HepG2 (cell line): Measurements from ENCODE around the gene TTBK1. TPM values are rescaled to one million over a fixed set of nuclear protein-coding genes. Genes with fewer than 3 reads are reported as not detected.

Source experiments
- BCL6 ChIP-seq: IDR thresholded peaks from 2 replicates; pipeline ENCODE4 v1.6.1; 2016; ENCODE audit warnings: missing genetic modification reagents, missing compliant biosample characterization
- CBX2 ChIP-seq, 2 experiments: fragments of 200-600 bp in 1 of 2; sonication (generic); formaldehyde crosslinking in 1 of 2; IDR thresholded peaks; 2 replicates each; pipeline versions ENCODE4 v1.7.0 to v1.8.1; 2018 to 2022; ENCODE audit warnings: low read depth in 2 of 2, low read length in 1 of 2, mild to moderate bottlenecking in 1 of 2, missing genetic modification reagents in 1 of 2
- CREB3 ChIP-seq: sonication (generic); formaldehyde crosslinking; IDR thresholded peaks from 2 replicates; pipeline ENCODE4 v1.5.0; 2020; ENCODE audit warnings: missing genetic modification reagents
- FOSL1 ChIP-seq: sonication (generic); formaldehyde crosslinking; IDR thresholded peaks from 2 replicates; pipeline ENCODE4 v1.9.0; 2021; ENCODE audit warnings: missing genetic modification reagents, borderline replicate concordance
- GRHL1 ChIP-seq: sonication (generic); formaldehyde crosslinking; conservative IDR thresholded peaks from 2 replicates; pipeline ENCODE4 v1.8.0; 2022; ENCODE audit warnings: missing genetic modification reagents
- GZF1 ChIP-seq: sonication (generic); formaldehyde crosslinking; IDR thresholded peaks from 2 replicates; pipeline ENCODE4 v1.5.1; 2020; ENCODE audit warnings: mild to moderate bottlenecking, missing genetic modification reagents
- HMG20B ChIP-seq: conservative IDR thresholded peaks from 2 replicates; pipeline ENCODE4 v1.6.1; 2016; ENCODE audit warnings: missing genetic modification reagents, missing compliant biosample characterization
- LCORL ChIP-seq, 2 experiments: fragments of 450-650 bp in 1 of 2; sonication (generic) in 1 of 2; formaldehyde crosslinking in 1 of 2; IDR thresholded peaks; 2 replicates each; pipeline versions ENCODE4 v1.5.0 to v1.6.1; 2017 to 2020; ENCODE audit warnings: antibody characterized with exemption in 1 of 2, missing genetic modification reagents in 1 of 2
- MLLT10 ChIP-seq: sonication (generic); formaldehyde crosslinking; IDR thresholded peaks from 2 replicates; pipeline ENCODE4 v1.4.0; 2020; ENCODE audit warnings: missing genetic modification reagents
- NR2F6 ChIP-seq, 2 experiments: IDR thresholded peaks; 2 replicates each; pipeline ENCODE4 v1.6.1; 2016; ENCODE audit warnings: antibody characterized with exemption in 1 of 2, mild to moderate bottlenecking in 1 of 2
- ONECUT2 ChIP-seq: sonication (generic); formaldehyde crosslinking; IDR thresholded peaks from 2 replicates; pipeline ENCODE4 v1.4.0; 2020; ENCODE audit warnings: missing genetic modification reagents
- PHF21A ChIP-seq: sonication (generic); formaldehyde crosslinking; IDR thresholded peaks from 2 replicates; pipeline ENCODE4 v1.5.0; 2020; ENCODE audit warnings: mild to moderate bottlenecking, missing genetic modification reagents
- POGZ ChIP-seq: sonication (generic); formaldehyde crosslinking; IDR thresholded peaks from 2 replicates; pipeline ENCODE4 v1.4.0; 2020; ENCODE audit warnings: mild to moderate bottlenecking, missing genetic modification reagents
- POLR2G ChIP-seq: fragments of 200-400 bp; formaldehyde crosslinking; IDR thresholded peaks from 2 replicates; pipeline ENCODE4 v1.6.1; 2018; ENCODE audit warnings: mild to moderate bottlenecking, low read depth, low read length, moderate library complexity
- SOX5 ChIP-seq: IDR thresholded peaks from 2 replicates; pipeline ENCODE4 v1.6.1; 2016; ENCODE audit warnings: borderline replicate concordance
- TRIM24 ChIP-seq: sonication (generic); formaldehyde crosslinking; IDR thresholded peaks from 2 replicates; pipeline ENCODE4 v1.8.0; 2022; ENCODE audit warnings: mild to moderate bottlenecking, missing genetic modification reagents
- TSC22D2 ChIP-seq: sonication (generic); formaldehyde crosslinking; IDR thresholded peaks from 2 replicates; pipeline ENCODE4 v1.5.1; 2020; ENCODE audit warnings: missing genetic modification reagents, mild to moderate bottlenecking, borderline replicate concordance
- WIZ ChIP-seq: sonication (generic); formaldehyde crosslinking; IDR thresholded peaks from 2 replicates; pipeline ENCODE4 v1.5.1; 2020; ENCODE audit warnings: mild to moderate bottlenecking, missing genetic modification reagents
- ZBTB3 ChIP-seq: sonication (generic); formaldehyde crosslinking; IDR thresholded peaks from 2 replicates; pipeline ENCODE4 v1.4.0; 2020; ENCODE audit warnings: low read depth, mild to moderate bottlenecking, moderate library complexity, missing genetic modification reagents, borderline replicate concordance
- ZMYM2 ChIP-seq: sonication (generic); formaldehyde crosslinking; IDR thresholded peaks from 2 replicates; pipeline ENCODE4 v1.8.0; 2022; ENCODE audit warnings: mild to moderate bottlenecking, missing genetic modification reagents
- ZNF17 ChIP-seq: sonication (generic); formaldehyde crosslinking; IDR thresholded peaks from 2 replicates; pipeline ENCODE4 v1.5.0; 2020; ENCODE audit warnings: mild to moderate bottlenecking, missing genetic modification reagents
- ZNF280D ChIP-seq: sonication (generic); formaldehyde crosslinking; IDR thresholded peaks from 2 replicates; pipeline ENCODE4 v1.5.1; 2020; ENCODE audit warnings: mild to moderate bottlenecking, missing genetic modification reagents
- ZNF33B ChIP-seq: sonication (generic); formaldehyde crosslinking; IDR thresholded peaks from 2 replicates; pipeline ENCODE4 v1.5.1; 2020; ENCODE audit warnings: mild to moderate bottlenecking, missing genetic modification reagents
- ZNF678 ChIP-seq: sonication (generic); formaldehyde crosslinking; IDR thresholded peaks from 2 replicates; pipeline ENCODE4 v1.4.0; 2020; ENCODE audit warnings: mild to moderate bottlenecking, missing genetic modification reagents
- polyA plus RNA-seq, 8 experiments: library from polyadenylated mRNA; depleted of rRNA in 3 of 8; stranded (reverse) in 7 of 8; unstranded in 1 of 8; fragments of >200 nt; fragmentation: Illumina TruSeq in 4 of 8; extraction: Trizol in 4 of 8; gene quantifications; 2 replicates each; pipeline versions ENCODE4 v1.2.1 to v1.2.3, GENCODE V29; 2011 to 2016; ENCODE audit warnings: low read depth in 4 of 8, missing spikeins in 1 of 8, mixed read lengths in 1 of 8; ENCODE audit not compliant: insufficient read depth in 1 of 8
- total RNA-seq, 5 experiments: library from RNA; depleted of rRNA; stranded (reverse); fragments of >200 nt; fragmentation: Illumina TruSeq; extraction: Trizol; gene quantifications; 2 replicates each; pipeline ENCODE4 v1.2.3, GENCODE V29; 2016; ENCODE audit warnings: low read depth in 1 of 5

The TTBK1 gene
- total and polyA plus RNA-seq, 2 of the 13 experiments (the other 11 are each of a cell fraction or from before 2014, with no cell fraction given) = 0.24 to 0.33 TPM

GRCh38 chr6:43267619-43268354 lies 24.5 kb downstream of the TTBK1 start (continued):
- no peak for TF ChIP-seq CBX2 (IDR thresholded peaks at IDR 0.05; ENCODE audit: low read depth, low read length)
- TF ChIP-seq CBX2 (CRISPR knock-in tag; IDR thresholded peaks at IDR 0.05; ENCODE audit: low read depth) = peak; percentile 89
- peak; percentile 95 for TF ChIP-seq GZF1 (CRISPR knock-in tag)
- no peak; the same call in 1 of the 2 replicates for TF ChIP-seq FOSL1
- peak; percentile 99 for TF ChIP-seq ZMYM2
- peak; percentile 100 for TF ChIP-seq ZNF280D (CRISPR knock-in tag)
- TF ChIP-seq ZNF33B = peak; percentile 98
- peak; percentile 56; the same call in 1 of the 2 replicates for TF ChIP-seq ZNF678 (CRISPR knock-in tag)
- peak; percentile 98 for TF ChIP-seq HMG20B (CRISPR knock-in tag)
- TF ChIP-seq ZNF17 = peak; percentile 91; the same call in 1 of the 2 replicates
- TF ChIP-seq BCL6 (CRISPR knock-in tag) = peak; percentile 98
- 0 out of 2 replicates have a peak, but pooled peaks have one; percentile 48 for TF ChIP-seq CREB3
- peak; percentile 67; the same call in 1 of the 2 replicates for TF ChIP-seq ONECUT2
- no peak for TF ChIP-seq MLLT10 (CRISPR knock-in tag)
- peak; percentile 88 for TF ChIP-seq WIZ (CRISPR knock-in tag)
- peak; percentile 100 for TF ChIP-seq PHF21A (CRISPR knock-in tag)
- TF ChIP-seq POLR2G = peak; percentile 43; the same call in 1 of the 2 replicates
- TF ChIP-seq ZBTB3 = peak; percentile 97
- peak; percentile 99 for TF ChIP-seq NR2F6 (IDR thresholded peaks at IDR 0.05)
- TF ChIP-seq NR2F6 (CRISPR knock-in tag; IDR thresholded peaks at IDR 0.05) = peak; percentile 100
- TF ChIP-seq GRHL1 (CRISPR knock-in tag) = 0 out of 2 replicates have a peak, but pooled peaks have one; percentile 45
- TF ChIP-seq TRIM24 (CRISPR knock-in tag) = peak; percentile 98
- peak; percentile 100 for TF ChIP-seq SOX5 (CRISPR knock-in tag)
- TF ChIP-seq POGZ (CRISPR knock-in tag) = peak; percentile 98
- TF ChIP-seq LCORL (IDR thresholded peaks at IDR 0.05) = peak; percentile 65; the same call in 1 of the 2 replicates
- peak; percentile 100 for TF ChIP-seq LCORL (CRISPR knock-in tag; IDR thresholded peaks at IDR 0.05)
- peak; percentile 97 for TF ChIP-seq TSC22D2 (CRISPR knock-in tag)
